Transverse colon (tissue), 4 donors: Measurements from ENCODE around the gene NSD1.

ENCODE experiments used
- CTCF ChIP-seq, 5 experiments: fragments of 200-600 bp in 3 of 5; fragments of 450-650 bp in 2 of 5; sonication (generic) in 3 of 5; IDR thresholded peaks; 1 replicate in 2 of 5; 2 replicates in 3 of 5; pipeline ENCODE4 v1.5.1; 2016 to 2017; ENCODE audit warnings: antibody characterized with exemption in 5 of 5, inconsistent platforms in 3 of 5, mild to moderate bottlenecking in 2 of 5, moderate library complexity in 1 of 5
- EP300 ChIP-seq: sonication (generic); formaldehyde crosslinking; IDR thresholded peaks from one replicate; pipeline ENCODE4 v1.6.1; 2017; ENCODE audit warnings: antibody characterized with exemption, low read depth
- POLR2A ChIP-seq: fragments of 450-650 bp; IDR thresholded peaks from one replicate; pipeline ENCODE4 v1.6.1; 2016; ENCODE audit warnings: antibody characterized with exemption, mild to moderate bottlenecking, moderate library complexity
- POLR2AphosphoS5 ChIP-seq, 3 donors: sonication (generic); formaldehyde crosslinking; IDR thresholded peaks; one replicate each; pipeline ENCODE4 v1.6.1; 2016; ENCODE audit warnings: antibody characterized with exemption in 3 of 3

GRCh38 chr5:177132136-177133095, 1.2 kb upstream of the NSD1 start:
- no peak for TF ChIP-seq POLR2A
- no peak for TF ChIP-seq CTCF (IDR thresholded peaks at IDR 0.05)
- no peak for TF ChIP-seq EP300
- no peak for TF ChIP-seq POLR2AphosphoS5 (IDR thresholded peaks at IDR 0.05)
